Hypothalamus (tissue), 51 donors: Measurements from ENCODE around the gene SLC7A11.
"Not testable (repeated sequence)": the region's sequence is repeated elsewhere in the genome, so short reads cannot be mapped to it uniquely, and the experiment has no call there.

Source experiments
- DNase-seq, 51 donors: peaks; one replicate each; lab custom pipeline; 2025; lab: John Stamatoyannopoulos, UW

The SLC7A11 gene

DNA sequence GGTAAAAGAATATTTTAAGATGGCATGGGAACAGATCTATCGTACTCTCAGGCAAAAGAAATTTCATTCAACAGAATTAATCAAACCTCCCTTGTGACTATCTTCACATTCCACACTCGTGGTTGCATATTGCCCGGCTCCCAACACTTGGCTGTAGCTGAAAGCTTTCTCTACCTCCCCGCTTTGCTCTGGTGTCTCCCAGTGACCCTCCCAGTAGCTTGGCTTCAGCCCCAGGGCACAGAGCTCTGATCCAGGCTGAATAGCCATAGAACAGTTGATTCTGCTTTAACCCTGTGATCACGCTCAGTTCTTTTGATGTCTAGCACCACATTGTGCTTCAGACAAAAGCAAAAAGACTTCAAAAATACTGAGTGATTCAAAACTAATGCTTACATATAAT, 24.6 kb downstream of the SLC7A11 start:
- peak in 34 of 51 donors; percentile 3 to 69 (median 28) for DNase-seq

DNA sequence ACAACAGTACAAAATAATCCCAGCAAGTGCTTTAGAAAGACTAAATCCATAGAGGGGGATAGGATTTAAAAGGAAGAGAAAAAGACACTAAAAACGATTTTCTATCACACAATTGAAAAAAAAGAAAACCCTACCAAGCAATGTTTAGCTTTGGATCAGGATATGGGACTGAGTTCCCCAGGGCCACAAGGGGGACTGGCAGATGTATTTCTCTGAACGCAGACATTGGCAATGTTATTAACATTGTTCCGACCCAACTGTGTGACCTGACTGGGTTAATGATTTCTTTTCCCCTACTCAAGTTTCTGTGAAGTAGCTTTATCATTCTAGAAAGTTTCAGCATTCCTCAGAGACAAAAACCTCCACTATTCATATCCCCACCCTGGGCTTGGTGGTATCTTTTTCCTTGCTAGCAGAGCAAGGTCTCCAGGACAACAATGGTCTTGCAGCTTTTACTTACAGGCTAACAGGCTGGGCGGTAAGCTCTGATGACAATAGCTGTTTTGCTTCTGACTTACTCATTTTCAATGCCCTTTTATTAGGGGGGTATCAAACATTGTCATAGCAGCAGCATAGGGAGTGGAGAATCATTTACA, 25.8 kb downstream of the SLC7A11 start:
- no peak for DNase-seq

DNA sequence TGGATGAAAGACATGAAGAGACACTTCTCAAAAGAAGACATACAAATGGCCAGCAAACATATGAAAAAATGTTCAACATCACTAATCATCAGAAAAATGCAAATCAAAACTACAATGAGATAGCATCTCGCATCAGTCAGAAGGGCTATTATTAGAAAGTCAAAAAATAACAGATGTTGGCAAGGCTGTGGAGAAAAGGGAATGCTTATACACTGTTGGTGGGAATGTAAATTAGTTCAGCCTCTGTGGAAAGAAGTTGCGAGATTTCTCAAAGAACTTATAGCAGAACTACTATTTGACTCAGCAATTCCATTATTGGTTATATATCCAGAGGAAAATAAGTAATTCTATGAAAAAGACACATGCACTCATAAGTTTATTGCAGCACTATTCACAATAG, 31.6 kb downstream of the SLC7A11 start:
- not testable (repeated sequence) for DNase-seq

DNA sequence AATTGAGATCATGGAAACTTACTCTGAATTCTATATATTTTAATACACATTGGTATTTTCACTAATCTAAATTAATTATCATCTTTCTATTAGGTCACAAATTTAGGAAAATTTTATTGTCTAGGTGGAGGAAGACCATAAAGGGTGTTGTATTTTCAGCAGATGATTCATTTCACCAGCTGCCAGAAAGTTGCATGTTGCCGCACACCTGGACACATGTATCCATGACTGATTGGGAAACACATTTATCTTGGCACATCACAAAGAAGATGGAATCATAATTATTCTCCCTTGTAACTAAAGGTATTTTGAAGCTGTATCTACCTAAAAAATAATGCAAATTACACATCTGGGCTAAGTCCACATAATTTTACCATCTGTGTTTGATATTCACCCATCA, 33.1 kb downstream of the SLC7A11 start:
- DNase-seq, result no peak

DNA sequence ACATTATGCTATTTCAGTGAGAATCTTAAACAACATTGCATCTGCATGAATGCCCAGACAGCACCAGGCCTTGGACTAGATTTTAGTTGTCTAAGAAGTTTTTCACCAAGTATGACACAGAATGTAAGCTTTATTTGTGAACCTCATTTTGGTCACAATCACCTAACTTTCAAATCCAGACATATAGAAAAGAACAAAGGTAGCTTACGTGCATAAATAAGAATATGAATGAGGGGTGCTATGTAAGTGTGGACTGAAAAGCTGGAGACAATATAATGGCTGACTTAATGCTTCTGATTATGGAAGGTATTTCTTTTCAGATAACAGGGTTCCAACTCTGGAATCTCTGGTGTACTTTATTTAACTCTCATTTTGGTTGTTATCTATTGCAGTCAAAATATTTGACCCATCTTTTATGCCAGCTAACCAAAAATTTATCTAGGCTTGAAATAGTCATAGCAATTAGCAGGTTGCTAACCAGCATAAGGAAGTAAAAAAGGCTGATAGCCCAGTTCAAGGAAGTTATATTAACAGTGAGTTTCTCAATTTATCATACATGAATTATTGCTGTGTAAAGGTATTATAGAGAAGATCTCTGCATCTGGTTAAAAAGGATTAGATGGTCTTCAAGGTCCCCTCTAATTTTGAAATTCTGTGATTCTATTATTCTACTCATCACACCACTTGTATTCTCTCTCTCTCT, 36.5 kb downstream of the SLC7A11 start:
- DNase-seq, result no peak

DNA sequence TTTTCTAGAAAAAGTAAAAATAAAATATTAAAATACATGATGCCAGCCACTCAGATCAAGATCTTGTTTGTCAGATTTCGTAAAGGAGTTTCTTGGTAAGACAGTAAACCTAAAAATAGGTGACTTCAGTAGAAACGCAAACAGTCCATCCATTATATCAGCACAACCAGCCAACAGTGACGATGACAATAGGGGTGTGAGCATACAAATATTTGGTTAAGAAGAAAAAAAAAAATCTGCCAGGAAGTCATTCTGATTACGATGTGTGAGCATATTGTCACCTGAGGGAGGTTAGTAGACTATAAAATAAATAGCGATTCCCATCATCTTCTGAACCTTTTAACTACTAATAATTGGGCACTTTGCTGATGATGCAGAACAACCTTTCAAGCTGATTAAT, 37.6 kb downstream of the SLC7A11 start:
- DNase-seq, result no peak

DNA sequence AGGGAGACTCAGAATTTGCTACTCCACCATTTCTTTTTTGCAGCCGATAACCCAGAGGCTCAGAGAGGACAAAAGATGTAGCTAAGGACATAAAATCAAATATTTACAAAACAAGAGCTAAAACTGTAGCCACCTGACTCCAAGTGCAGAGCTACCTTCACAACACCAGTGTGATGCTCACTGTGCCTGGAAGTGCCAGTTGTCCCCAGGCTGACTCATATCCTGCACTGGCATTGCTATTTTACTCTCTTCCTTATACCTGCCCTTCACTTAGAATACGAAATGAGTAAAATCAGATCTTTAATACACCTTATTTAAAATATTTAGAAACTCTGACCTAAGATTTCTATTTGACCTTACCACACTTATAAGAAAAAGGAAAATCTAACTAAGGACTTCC, 39.5 kb downstream of the SLC7A11 start:
- DNase-seq, result no peak

DNA sequence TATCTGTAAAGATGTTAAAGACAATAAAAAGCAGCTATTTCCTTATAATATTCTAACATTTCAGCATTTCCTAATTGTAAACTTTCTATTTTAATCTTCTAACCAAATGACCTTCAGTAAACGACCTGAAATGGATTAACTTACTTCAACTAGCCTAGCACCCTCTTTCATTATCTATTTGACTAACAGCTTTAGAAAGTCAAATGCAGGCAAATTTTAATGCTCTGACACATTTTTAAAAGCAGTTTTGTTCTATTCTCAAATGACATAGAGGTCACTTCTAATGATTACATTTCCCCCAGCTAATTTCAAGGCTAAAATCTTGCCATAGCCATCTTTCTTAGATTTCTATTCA, 41.9 kb downstream of the SLC7A11 start:
- DNase-seq, result no peak

DNA sequence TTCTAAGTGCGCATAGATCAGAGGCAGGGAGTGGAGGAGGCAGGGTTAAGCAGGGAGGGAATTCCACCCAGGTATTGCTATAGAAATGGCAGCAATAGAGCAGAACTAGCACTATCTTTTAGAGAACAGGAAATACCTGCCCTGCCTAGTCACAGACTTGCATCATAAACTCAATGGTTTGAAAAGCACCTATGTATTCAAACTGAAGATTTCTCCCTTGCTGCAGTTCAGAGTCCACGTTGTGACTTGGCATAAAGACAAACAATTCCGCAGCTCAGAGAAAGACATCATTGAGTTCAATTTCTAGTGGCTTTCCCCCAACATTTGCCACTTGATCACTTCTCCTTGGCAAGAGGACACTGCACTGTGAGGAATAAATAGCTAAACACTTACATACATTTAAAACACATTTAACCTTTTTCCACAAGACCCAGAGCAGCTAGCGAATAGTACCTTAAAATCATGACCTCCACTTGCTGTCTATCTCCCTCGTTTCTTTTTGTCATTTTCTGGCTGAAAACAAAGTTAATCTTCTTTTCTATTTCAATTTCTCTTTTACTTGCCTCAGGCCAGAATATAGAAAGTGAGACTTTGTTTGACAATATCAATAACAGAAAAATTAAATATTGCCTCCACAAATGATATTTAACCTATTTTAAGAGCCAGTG, 42.4 kb downstream of the SLC7A11 start:
- DNase-seq, result peak in 5 of 51 donors; percentile 6 to 26 (median 12)

DNA sequence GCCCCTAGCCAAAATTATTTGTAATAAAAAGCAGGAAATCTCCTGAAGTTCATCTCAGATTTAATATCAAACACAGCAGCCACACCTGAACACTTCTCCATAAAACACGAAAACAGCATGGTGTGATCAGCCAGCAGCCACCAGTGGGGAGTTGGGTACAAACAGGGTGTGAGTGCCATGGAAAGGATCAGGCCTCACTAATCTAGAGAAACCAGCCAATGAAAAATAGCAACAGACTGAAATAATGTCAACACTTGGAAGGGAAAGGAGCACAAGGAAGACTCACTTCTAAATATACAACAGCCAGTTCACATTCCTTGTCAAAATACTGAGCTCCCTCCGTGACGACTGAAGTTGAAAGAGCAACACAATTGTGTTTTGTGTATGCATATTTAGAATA, 46.0 kb downstream of the SLC7A11 start:
- DNase-seq, result no peak

DNA sequence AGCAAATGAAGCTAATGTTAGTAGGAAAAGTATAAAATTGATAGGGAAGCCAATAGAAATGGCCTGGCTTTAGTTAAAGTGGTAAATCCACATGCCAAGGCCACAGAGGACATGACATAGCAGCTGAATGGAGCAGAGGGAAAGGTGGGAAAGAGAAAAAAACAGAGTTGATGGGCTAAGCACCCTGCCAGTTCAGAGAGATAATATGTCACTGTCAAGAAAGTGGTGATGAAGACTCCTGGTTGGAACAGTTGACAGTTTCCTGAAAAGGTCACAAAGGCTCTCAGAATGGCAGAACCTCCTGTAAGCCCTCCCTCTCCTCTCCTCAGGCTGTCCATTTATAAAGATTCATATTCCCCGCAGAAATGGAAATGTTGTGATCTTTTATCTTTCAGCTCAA, 48.2 kb downstream of the SLC7A11 start:
- no peak for DNase-seq

DNA sequence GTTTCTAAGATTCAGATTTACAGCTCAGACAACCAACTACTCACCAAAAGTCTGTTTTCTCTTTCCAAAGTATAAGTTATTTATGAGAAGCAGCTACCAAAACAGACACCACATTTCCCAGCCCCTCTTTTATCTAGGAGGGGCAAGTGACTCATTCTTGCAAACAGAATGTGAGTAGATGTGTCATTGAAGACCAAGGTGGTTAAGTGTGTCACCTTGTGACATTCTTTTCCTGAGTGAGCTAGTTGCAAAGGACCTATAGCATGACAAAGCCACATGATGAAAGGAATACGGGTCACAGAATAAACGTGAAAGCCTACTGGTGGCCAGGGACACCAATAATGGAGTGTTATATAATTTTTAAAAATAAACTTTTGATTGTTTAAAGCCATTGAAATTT, 50.0 kb downstream of the SLC7A11 start:
- DNase-seq, result no peak

DNA sequence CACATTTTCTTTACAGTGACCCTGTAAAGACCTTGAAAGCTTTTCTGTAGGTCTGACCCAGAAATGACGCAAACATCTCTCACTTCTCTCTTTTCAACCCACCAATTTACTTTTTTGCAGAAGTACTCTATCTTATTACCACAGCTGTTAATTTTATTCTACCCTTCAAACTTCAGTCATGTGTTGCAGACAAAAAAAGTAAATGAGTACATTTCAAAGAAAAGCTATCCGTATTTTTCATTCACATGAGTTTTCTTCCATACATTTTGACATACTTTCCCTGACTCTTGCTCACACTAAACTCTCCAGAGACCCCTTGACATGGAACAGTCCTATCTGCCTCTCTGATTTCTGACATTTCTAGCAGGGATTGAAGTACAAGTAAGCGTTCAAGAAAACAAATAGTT, 51.7 kb downstream of the SLC7A11 start:
- no peak for DNase-seq

DNA sequence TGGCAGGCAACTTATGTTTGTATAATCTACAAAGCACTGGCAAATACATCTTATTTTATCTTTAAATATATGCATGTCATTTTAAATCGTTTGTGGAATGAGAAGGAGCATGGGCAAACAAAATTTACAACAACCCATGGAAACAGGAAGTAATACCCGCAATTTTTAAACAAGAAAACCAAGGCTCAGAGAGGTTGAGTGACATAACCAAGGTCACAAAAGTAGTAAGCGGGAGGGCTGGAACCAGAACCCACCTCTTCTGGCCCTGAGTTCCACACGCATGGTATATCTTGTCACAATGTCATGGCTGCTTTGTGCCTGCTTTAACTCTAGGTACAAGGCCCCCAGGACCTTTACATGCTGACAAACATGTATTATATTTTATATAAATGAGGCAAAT, 52.9 kb downstream of the SLC7A11 start:
- no peak for DNase-seq

DNA sequence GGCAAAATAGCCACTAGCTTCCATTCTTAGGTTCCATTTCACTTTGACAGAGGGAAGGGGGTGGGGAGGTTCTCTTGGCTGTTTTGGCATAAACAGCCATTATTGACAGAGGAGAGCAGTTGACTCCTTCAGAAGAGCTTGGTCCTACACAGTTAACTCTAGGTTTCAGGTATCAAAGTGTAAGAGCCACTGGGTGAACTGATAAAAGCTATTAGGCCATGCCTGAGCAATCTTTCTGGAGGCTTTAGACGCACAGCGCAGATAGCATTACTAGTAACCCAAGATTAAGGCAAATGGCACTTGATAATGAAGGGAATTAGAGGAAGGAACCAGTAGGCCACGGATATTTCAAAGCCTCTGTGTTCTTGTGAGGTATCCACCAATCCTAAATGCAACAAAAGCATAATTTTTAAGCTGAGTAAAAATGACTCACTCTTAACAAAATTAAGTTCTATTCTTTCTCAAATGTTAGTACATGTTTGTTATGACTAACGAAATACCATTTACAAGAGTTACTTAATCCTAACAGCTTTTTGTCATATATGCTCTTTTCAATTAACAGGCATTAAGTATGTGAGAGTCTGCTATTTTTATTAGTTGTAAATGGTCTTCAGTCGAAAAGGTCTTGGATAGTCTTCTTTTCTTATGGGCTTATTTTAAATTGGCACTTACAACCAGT, 53.6 kb downstream of the SLC7A11 start:
- DNase-seq, result no peak

DNA sequence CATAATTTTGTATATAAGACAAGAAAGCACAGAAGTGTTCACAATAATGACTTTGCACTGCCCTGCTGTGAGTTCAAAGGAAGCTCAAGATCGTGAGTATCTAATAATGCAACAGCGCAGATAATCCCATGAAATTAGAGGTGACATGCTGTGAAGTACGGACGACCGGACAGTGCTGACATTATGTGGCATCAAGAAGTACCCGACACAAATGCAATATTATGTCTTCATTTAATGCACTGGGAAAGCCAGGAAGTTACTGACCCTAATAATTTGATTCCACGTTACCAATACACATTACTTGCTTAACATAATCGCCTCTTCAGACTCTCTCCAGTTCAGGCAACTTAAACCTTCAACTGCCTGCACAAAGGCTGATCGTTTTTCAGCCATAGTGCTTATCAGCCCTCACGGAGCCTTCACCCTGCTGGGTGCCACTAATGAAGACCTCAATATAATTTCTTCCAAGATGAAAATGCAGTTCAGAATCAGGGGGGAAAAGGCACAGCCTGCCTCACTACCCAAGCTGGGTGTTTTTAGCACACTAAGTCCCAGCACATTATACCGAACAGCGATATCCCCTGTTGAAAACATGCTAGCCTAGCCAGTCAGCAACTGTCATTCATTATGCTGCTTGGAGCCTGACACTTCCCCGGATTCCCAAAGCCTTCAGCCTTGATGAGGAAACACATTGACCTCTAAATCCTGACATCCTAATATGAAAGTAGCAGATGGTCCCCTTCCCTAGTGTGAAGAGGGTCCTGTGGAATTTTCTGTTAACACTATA, 56.1 kb downstream of the SLC7A11 start:
- DNase-seq, result no peak

DNA sequence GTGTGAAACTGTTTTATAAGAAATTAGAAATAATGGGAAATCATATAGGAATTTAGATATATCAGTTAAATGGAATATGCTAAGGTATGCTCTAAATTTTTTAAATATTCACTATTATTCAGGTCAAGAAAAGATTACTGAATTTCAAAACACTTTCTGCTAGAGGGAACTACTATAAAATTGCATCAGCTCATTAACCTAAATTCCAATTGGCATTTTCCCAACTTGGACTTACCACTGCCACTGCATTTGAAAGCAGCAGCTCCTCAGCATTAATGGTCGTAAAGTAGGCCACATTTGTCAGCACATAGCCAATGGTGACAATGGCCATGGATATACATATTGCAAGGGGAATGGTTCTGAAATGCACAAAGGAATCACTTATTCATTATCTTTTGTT, 57.3 kb downstream of the SLC7A11 start:
- peak in 2 of 51 donors; percentile 3 to 20 for DNase-seq

DNA sequence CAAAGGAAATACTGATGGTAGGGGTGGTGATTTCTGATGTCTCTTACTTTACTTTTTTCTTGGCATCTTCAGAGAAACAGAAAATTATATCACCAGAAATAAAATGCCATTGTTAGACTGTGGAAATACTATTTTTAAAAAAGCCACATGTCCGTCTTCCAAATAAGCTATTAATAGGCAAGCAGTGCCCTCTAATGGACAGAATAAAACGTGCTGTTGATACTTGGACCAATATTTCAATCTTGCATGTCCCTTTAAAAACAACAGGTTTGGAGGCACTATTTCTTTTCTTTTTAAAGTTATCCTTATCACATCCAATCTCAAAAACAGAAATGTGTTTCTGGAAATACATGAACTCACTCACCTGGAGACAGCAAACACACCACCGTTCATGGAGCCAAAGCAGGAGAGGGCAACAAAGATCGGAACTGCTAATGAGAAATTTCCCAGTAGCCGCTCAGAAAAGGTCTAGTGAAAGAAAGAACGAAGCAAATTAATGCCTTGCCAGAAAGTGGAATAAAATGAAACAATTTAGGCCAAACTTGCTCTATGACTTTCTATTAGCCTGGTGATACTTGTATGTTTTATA, 59.2 kb downstream of the SLC7A11 start:
- DNase-seq, result peak in 3 of 51 donors; percentile 5 to 58 (median 33)

DNA sequence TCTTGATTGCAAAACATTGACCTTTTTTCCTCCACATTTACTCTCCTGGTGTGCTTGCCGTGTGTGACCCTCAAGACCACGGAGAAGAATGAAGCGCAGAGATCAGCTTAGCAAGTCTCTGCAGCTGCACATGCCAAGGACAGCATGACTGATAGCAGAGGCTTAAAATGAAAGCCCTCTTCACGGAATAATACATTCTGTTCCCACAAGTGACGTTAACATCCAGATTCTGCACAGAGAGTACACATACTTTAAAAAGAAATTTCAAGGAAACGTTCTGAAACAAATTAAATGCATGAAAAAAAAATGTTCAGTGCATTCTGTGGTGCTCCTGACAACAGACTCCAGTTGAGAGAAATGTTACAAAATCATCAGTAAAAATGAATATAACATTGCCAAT, 60.9 kb downstream of the SLC7A11 start:
- peak in 2 of 51 donors; percentile 1 to 27 for DNase-seq

DNA sequence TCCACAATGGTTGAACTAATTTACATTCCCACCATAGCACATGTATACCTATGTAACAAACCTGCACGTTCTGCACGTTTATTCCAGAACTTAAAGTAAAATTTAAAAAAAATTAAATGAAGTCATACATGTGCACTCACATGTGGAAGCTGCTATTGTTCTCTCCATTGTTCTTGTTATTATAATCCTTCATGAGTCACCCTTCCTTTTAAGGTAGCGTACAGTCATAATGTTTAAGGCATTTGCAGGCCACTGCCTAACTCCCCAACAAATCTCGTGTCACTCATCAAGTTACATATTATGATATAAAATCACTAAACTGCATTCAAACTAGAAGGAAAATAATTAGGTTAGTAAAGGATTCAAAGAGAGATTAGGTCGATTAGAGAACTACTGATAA, 63.6 kb downstream of the SLC7A11 start:
- DNase-seq, result no peak
